Fibroblast of peridontal ligament (primary cell): ENCODE results near the gene IPP.
A peak's percentile ranks its signal among the peaks of the same experiment; 100 is the strongest.
"Not testable (repeated sequence)": the region's sequence is repeated elsewhere in the genome, so short reads cannot be mapped to it uniquely, and the experiment has no call there.

Experiments
- DNase-seq: peaks from one replicate; pipeline ENCODE4 v3.0.0-alpha.2; 2010; ENCODE audit errors: extremely low read depth

IPP gene

DNA sequence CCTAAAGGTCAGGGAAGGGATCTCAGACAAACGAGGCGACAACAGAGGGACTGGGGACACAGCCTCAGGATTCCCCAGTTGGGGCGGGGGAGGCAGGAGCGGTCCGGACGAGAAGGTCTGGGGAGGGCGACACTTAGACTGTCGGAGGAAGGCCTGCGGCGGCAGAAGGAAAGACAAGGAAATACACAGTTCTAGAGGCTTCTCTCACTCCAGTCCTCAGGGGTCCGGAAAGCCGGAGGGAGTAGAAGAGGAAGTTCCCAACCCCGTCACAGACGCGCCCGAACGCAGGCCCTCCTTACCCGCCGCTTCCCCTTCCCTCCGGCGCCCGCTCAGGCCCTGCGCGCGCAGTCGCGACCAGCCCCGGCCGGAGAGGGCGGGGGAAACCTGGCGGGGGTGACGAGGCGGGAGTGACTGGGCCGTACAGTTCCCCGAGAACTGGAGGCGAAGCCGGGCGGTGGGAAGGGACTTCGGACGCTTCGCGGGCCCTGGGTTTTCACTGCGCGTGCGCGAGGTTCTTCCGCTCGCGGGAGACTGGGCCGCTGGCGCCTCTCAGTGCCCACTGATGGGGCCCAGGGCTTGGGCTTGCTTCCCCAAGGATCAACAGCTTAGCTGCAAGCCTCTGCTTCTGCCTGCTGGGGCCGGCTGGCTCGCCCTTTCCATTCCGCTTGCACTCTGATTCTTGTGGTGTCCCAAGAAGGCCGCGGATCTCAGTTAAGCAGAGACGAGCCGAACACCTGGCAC is at the start of gene IPP:
Gene IPP, minus strand, starts transcription at position 356 of the 741 bp plus-strand sequence. CDS start 4,242 bp downstream, outside the sequence.
- peak; percentile 97 for DNase-seq

DNA sequence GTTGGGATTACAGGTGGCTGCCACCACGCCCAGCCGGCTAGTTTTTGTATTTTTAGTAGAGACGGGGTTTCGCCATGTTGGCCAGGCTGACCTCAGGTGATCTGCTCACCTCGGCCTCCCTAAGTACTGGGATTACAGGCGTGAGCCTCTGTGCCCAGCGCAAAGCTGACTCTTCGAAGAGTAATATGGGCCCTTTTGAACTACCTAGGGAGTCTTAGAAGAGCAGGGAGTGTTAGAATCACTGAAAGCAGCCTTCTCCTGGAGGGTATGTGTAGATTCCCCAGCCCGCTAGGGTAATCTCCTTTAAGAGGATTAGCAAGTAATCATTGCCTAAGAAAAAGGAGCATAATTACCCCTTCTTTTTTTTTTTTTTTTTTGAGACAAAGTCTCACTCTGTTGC is 46.5 kb upstream of the IPP start:
- DNase-seq: no peak

DNA sequence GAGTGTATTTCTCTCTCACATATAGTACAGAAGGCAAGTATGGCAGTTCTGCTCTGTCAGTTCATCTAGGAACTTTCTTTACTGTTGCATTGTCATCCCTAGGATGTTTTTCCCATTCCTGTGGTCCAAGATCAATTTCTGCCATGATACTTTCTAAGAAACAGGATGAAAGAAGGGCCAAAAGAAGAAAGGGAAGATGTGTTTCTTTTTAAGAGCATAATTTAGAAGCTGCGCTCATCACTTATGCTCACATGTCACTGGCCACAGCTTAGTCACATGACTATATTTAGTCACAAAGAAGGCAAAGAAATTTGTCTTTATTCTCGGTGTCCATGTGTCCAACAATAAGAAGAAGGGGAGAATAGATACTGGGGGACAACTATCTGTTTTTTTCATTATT is 45.9 kb upstream of the IPP start:
- no peak for DNase-seq

DNA sequence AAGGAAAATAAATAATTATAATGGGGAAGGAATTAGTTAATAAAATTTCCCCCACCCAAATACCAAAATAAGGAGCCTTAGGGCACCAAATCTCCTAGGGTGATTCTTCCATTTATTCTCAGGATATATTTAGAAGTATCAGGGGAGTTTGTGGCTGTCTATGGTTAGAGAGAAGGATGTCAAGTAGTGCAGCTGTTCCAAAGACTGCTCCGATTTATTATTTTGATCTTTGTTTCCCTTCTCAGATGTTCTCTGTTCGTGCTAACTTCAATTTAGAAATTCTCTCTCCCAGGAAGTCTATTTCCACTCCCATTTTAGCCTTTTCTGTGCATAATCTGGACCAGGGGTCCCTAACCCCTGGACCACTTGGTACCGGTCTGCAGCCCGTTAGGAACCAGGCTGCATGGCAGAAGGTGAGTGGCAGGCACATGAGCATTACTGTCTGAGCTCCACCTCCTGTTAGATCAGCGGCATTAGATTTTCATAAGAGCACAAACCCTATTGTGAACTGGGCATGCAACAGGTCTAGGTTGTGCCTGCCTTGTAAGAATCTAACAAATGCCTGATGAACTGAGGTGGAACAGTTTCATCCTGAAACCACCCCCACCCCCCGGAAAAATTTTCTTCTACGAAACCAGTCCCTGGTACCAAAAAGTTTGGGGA is 43.6 kb upstream of the IPP start:
- DNase-seq: no peak

DNA sequence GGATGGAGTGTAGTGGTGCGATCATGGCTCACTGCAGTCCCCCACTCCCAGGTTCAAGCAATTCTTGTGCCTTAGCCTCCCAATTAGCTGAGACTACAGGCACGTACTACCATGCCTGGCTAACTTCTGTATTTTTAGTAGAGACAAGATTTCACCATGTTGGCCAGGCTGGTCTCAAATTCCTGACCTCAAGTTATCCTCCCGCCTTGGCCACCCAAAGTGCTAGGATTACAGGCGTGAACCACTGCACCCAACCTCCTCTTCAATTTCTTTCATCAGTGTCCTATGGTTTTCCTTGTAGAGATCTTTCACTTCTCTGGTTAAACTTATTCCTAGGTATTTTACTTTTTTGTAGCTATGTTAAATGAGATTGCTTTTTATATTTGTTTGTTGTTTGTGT is 42.3 kb upstream of the IPP start:
- DNase-seq: no peak

DNA sequence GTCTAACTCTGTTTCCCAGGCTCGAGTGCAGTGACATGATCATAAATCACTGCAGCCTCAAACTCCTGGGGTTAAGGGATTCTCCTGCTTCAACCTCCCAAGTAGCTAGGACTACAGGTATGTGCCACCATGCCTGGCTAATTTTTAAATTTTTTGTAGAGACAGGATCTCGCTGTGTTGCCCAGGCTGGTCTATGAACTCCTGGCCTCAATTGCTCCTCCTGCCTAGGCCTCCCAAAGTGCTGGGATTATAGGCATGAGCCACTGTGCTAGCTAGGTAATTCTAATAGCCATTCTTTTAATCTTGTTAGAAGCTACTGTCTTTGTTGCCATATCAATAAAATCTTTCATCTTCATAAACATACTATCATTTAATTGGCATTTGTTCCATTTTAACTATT is 39.1 kb upstream of the IPP start:
- no peak for DNase-seq

DNA sequence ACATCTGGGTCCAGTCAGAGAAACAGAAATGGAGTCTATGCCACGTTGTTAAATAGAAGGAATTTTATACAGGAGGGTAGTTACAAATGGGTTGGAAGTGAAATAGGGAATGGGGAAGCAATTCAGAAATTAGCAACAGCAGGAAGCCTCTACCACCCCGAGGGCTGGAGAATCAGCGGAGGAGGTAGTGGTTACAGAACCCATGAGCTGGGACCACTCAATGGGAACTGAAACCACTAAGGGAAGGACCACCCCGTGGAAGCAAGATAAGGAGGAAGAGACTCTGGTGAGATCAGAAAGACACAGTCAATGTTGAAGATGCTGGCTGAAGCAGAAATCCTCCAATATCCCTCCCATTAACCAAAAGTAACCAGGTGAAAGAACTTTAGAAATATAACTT is 37.5 kb upstream of the IPP start:
- no peak for DNase-seq

DNA sequence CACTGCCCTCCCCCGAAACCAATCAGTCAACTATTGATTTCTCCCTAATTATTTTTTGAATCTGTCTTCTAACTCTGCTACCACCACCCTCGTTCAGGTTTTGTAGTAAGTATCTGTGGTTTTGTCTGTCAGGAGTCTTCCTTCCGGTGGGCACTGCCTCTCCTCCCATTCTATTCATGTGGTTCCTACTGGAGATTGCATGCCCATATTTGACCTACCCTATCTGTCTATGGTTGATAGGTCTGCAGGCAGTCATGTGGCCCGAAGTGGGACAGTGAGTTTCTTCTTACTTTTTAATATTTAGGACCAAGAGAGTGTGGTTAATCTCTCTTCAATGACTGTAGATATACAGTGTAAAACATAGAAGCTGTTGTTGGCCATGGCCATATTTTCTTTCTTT is 35.1 kb upstream of the IPP start:
- DNase-seq: no peak

DNA sequence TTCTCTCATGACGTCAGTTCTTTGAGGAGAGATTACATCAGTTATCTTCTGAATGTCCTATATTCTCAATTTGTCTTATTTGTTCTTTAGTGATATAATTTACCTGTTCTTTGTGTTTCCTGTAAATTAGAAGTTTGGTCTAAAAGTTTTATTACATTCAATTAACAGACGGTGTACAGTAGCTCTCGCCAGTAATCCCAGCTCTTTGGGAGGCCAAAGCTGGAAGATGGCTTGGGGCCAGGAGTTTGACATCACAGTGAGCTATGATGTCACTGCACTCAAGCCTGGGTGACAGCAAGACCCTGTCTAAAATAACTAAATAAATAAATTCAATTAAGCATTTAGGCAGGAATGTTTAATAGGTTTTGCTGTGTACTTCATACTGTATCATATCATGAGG is 25.3 kb upstream of the IPP start:
- DNase-seq: no peak

DNA sequence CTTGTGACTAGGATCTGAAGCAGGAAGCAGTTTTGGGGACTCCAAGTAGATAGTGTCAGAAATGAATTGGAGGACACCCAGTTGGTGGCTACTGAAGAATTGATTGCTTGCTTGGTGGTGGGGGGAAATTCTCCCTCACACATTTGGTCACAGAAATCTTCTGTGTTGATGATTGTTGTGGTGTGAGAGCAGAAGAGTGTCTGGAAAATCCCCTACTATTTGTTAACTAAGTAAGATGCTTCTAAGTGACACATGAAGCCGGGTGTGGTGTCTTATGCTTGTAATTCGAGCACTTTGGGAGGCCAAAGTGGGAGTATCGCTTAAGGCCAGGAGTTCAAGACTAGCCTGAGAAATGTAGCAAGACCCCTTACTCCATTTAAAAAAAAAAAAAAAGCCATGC is 22.5 kb upstream of the IPP start:
- DNase-seq: no peak

DNA sequence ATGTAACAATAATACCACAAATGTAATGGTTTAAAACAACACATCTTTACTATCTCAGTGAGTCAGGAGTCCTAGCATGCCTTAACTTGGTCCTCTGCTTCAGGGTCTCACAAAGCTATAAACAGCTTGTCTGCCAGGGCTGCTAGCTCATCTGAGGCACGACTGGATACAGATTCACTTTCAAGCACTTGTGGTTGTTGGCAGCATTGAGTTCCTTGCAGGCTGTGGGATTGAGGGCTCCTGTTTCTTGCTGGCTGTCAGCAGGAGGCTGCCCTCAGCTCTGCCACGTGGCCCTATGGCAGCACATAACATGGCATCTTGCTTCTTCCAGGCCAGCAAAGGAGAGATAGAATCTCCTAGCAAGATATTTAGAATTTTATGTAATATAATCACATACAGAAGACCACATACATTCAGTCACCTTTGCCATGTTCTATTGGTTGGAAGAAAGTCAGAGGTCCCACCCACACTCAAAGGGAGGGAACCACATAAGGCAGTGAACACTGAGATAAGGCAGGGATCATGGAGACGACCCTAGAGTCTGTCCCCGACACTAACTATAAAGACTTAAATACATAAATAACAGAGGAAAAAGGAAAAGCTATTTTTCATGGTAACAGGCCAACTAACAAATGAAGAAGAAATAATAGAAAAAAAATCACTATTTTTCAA is 18.9 kb upstream of the IPP start:
- DNase-seq: peak; percentile 76

DNA sequence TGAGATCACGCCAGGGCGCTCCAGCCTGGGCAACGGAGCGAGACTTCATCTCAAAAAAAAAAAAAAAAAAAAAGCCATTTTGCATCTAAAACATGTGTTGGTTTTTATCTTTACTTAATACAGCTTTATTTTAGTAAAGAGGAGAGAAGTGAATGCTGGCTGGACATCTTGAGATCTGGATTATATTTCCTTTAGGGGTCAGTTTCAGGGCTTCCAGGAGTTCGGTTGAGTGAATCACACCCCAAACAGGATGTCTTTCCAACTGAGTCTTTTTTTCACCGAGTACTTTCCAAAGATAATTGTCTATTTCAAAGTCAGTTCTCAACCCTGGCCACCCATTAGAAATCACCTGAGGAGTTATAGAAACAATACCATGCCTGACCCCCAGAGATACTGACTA is 16.6 kb upstream of the IPP start:
- peak; percentile 74 for DNase-seq

DNA sequence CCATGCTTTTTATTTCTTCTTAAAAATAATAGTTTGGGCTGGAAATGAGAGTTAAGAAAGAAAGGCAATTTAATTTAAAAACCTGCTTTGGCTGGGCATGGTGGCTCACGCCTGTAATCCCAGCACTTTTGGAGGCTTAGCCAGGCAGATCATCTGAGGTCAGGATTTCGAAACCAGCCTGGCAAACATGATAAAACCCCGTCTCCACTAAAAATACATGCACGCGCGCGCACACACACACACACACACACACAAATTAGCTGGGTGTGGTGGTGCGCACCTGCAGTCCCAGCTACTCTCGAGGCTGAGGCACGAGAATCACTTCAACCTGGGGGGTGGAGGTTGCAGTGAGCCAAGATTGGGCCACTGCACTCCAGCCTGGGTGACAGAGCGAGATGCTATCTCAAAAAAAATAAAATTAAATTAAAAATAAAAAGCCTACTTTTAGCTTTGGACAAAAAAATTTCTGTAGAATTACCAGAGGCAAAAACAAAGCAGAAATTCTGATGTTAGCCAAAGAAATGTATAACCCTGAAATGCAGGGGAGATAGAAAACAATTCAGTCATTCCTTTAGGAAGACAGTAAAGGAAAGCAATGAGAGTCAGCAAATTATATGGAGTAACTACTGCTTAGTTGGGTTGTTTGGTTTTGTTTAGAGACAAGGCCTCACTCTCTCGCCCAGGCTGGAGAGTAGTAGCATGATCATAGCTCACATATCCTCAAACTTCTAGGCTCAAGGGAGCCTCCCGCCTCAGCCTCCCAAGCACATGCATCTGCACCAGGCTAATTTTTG is 15.7 kb upstream of the IPP start:
- no peak for DNase-seq

DNA sequence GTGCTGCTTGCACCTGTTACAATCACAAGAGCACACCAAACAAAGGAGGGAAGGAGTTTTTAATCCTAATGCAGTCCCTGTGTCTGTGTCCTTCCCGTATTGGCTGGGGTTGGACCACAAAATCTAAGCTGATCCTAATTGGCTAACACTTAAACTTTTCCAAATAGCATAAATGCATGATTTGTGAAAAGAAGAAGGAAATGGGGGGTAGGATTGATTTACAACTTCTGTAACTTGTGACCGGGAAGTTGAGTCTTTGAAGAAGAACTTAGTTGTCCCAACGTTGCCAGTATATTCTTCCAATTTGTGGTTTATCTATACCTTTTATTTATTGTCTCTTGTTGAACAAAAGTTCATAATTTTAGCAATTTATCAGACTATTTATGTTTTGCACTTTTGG is 11.8 kb upstream of the IPP start:
- no peak for DNase-seq

DNA sequence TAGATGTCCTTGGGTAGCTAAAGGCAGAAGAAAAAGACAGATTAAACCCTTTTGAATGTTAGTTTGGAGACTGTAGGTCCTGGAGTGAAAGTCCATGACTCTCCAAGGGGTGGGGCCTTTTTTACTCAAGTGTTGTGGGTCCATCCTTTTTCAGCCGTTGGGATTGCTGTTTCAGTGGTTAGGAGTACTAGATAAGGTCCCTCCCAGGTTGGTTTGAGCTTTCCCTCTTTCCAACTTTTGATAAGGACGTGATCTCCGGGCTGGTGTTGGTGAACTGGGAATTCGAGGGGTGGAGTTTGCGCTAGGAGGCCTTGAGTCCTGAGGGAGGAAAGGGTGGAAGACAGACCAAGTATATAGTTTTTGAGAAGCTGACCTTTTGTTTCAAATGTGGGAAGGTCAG is 5.2 kb upstream of the IPP start:
- no peak for DNase-seq

DNA sequence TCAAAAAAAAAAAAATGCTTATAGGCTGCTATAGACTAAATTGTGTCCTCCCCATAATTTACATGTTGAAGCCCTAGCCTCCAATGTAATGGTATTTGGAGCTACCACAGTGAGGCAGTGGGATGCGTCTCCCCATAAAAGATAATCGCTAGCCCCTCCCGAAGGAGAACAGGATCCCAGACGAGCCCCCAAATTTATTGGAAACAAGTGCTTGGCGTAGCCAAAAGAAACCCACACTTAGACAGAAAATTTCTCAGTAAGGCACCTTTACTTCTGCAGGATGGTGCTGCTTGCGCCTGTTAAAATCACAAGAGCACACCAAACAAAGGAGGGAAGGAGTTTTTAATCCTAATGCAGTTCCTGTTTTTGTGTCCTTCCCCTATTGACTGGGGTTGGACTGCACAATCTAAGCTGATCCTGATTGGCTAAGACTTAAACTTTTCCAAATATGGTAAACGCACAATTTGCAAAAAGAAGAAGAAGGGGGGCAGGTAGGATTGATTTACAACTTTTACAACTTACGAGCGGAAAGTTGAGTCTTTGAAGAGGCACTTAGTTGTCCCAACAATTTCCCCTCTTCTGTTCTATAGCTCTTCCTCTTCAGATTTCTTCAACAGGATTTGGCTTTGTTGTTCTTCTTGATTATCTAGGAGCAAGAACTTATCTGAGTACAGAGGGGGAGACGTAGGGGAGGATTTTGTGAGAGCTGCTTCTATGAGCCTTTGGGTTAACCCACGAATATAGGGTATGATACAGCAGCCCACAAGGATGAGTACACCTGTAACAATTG is 3.0 kb upstream of the IPP start:
- no peak for DNase-seq

DNA sequence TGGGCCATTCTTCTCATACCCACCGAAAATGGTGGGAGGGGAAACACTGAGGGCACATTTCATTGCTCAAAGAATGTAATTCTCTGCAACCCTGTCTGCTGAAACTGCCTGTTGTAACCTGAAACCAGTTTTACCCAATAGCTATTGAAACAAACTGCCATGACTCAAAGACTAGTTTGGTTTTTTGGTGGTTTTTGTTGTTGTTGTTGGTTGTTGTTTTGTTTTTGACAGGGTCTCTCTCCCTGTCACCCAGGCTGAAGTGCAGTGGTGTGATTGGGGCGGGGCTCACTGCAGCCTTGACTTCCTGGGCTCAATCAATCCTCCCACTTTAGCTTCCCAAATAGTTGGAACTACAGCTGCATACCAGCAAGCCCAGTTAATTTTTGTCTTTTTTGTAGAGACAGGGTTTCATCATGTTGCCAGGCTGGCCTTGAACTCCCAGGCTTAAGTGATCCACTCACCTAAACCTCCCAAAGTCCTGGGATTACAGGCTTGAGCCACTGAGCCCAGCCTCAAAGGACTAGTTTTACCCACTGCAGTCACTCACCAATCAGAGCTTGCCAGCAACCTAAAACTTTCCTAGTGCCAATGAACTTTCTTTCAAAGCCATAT is 2.1 kb upstream of the IPP start:
- DNase-seq: peak; percentile 63

DNA sequence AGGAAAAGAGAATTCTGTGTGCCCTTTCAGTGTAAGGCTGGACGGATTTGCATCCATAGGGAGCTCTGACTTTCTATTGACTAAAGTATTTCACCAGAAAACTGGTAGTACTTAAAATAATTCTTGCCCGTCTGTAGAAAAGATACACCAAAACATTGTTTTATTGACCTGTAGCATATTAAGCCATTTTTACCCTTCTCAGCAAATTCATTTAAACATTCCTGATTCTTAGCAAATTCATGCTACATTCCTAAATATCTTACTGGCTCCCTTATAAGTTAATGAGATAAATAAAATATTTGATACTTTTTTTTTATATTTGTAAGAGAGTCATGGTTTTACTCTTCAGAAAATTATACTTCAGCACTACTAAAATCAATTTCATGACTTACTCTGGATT is 1.6 kb upstream of the IPP start:
- DNase-seq: no peak

DNA sequence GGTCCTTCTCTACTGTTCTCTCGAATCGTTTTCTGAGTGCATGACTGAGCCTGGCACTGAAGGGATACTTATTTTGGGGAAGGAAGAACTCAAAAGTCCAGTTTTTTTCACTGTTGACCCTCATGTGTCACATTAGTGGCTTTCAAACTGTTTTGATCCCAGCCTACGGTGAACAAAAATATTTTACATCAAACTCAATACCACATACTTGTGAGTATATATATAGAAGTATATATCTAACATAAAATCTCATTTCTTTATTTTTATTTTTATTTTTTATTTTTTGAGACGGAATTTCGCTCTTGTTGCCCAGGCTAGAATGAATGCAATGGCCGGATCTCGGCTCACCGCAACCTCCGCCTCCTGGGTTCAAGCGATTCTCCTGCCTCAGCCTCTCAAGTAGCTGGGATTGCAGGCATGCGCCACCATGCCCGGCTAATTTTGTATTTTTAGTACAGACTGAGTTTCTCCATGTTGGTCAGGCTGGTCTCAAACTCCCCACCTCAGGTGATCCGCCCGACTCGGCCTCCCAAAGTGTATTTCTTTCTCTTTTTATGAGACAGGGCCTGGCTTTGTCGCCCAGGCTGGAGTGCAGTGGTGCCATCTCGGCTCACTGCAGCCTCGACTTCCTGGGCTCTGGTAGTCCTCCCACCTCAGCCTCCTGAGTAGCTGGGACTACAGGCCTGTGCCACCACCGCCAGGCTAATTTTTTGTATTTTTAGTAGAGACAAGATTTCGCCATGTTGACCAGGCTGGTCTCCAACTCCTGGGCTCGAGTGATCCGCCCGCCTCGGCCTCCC is 786 bp upstream of the IPP start:
- DNase-seq: not testable (repeated sequence)

DNA sequence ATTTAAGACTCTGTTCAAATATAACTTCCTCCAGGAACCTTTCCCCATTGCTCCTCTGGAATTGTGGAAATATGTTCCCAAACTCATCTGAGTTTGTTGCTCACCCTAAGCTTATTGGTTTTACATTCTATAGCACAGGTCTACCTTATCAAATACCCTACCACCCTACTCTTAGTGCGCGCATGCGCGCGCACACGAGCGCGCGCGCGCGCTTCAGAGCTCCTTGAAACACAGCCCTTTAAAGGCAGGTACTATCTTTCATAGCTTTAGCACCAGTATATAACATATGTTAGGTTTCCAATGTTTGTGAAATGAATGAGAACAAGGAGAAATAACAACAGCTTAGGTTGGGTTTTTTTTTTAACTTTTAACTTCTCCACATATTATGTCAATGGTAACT is 3.5 kb downstream of the IPP start:
- DNase-seq: no peak
